Lower leg skin (tissue), 4 donors: Measurements from ENCODE around the gene ZNF592. TPM values are rescaled to one million over a fixed set of nuclear protein-coding genes. Genes with fewer than 3 reads are reported as not detected.

Experiments used
- DNase-seq, 2 donors: peaks; one replicate each; pipeline ENCODE4 v3.0.0-alpha.2; 2019; ENCODE audit warnings: low spot score in 2 of 2
- H3K4me3 ChIP-seq: fragments of 200-600 bp; sonication (generic); 2 replicates; pipeline ENCODE4 v1.5.1; 2017; ENCODE audit warnings: mild to moderate bottlenecking, low read depth; ENCODE audit not compliant: poor library complexity, severe bottlenecking
- CTCF ChIP-seq, 3 donors: fragments of 450-650 bp; IDR thresholded peaks; one replicate each; pipeline ENCODE4 v1.5.1; 2016; ENCODE audit warnings: antibody characterized with exemption in 3 of 3, mild to moderate bottlenecking in 3 of 3, moderate library complexity in 2 of 3
- POLR2A ChIP-seq, 2 donors: fragments of 450-650 bp; IDR thresholded peaks; one replicate each; pipeline ENCODE4 v1.6.1; 2016 to 2017; ENCODE audit warnings: antibody characterized with exemption in 2 of 2, mild to moderate bottlenecking in 1 of 2, moderate library complexity in 1 of 2
- WGBS, 2 donors: methylation state at CpG; one replicate each; pipeline ENCODE4 v1.1.5; 2018; 5-methylcytosine and 5-hydroxymethylcytosine counted together
- intact Hi-C: fragments of 100-400 bp; cut with DNase I; formaldehyde crosslinking; loops from one replicate; pipeline ENCODE4 v1.15.0; 2023; ENCODE audit warnings: low total_unique reads
- total RNA-seq, 4 donors: library from RNA; depleted of rRNA; stranded (reverse); fragments of >200 nt; gene quantifications; one replicate each; pipeline ENCODE4 v1.1.0, GENCODE V29; 2016

The ZNF592 gene
- total RNA-seq, 4 donors from 2014 or later: 15.8 to 25.5 (median 21.1) TPM

GRCh38 chr15:84765675-84766074 is 17.3 kb downstream of the ZNF592 start:
- DNase-seq: no peak
- no peak overlapping the region for H3K4me3 ChIP-seq
- 94 to 96% methylated on average over 4 of the region's 4 CpGs for WGBS, 2 donors
- TF ChIP-seq POLR2A (IDR thresholded peaks at IDR 0.05): no peak
- no peak for TF ChIP-seq CTCF (IDR thresholded peaks at IDR 0.05)
- intact Hi-C loops: no loop called here

GRCh38 chr15:84766461-84767035 is 18.2 kb downstream of the ZNF592 start:
- WGBS, 2 donors: 86 to 93% methylated on average over 6 of the region's 6 CpGs
- DNase-seq: no peak
- intact Hi-C loops: no loop called here

GRCh38 chr15:84772031-84772430 is 23.6 kb downstream of the ZNF592 start:
- H3K4me3 ChIP-seq: no peak overlapping the region
- intact Hi-C loops: no loop called here
- no peak for DNase-seq
- TF ChIP-seq CTCF (IDR thresholded peaks at IDR 0.05) (no peak), POLR2A (IDR thresholded peaks at IDR 0.05) (no peak)
- WGBS, 2 donors: 70 to 83% methylated on average over 5 of the region's 5 CpGs

More at GRCh38 chr15:84766461-84767035, 18.2 kb downstream of the ZNF592 start:
- TF ChIP-seq CTCF (IDR thresholded peaks at IDR 0.05) (no peak), POLR2A (IDR thresholded peaks at IDR 0.05) (no peak)
- H3K4me3 ChIP-seq: no peak overlapping the region

GRCh38 chr15:84772467-84772866 is 24.1 kb downstream of the ZNF592 start:
- H3K4me3 ChIP-seq: no peak overlapping the region
- WGBS, 2 donors: 64 to 65% methylated on average over 2 of the region's 2 CpGs
- intact Hi-C loops: no loop called here
- no peak for DNase-seq
- TF ChIP-seq CTCF (IDR thresholded peaks at IDR 0.05): no peak
- no peak for TF ChIP-seq POLR2A (IDR thresholded peaks at IDR 0.05)

GRCh38 chr15:84773716-84774115 is 25.3 kb downstream of the ZNF592 start:
- no peak overlapping the region for H3K4me3 ChIP-seq
- WGBS, 2 donors: 81 to 91% methylated on average over 3 of the region's 3 CpGs
- no peak for DNase-seq
- intact Hi-C loops: no loop called here
- no peak for TF ChIP-seq CTCF (IDR thresholded peaks at IDR 0.05)
- no peak for TF ChIP-seq POLR2A (IDR thresholded peaks at IDR 0.05)

GRCh38 chr15:84775867-84776449 is 27.6 kb downstream of the ZNF592 start:
- 47 to 80% methylated on average over 1 of the region's 1 CpG for WGBS, 2 donors
- peak in 1 of 2 donors; percentile 78 for DNase-seq
- no peak overlapping the region for H3K4me3 ChIP-seq
- intact Hi-C loops: no loop called here
- TF ChIP-seq POLR2A (IDR thresholded peaks at IDR 0.05) (no peak), CTCF (IDR thresholded peaks at IDR 0.05) (no peak)
